MM.1S (cell line): ENCODE results near the gene CCDC192.

Experiments
- DNase-seq: peaks from one replicate; pipeline ENCODE4 v3.0.0-alpha.2; 2015
- H2AFZ ChIP-seq: fragments of 300-600 bp; sonication (generic); 2 replicates; pipeline ENCODE4 v1.6.0; 2016; ENCODE audit warnings: antibody characterized with exemption, low read length
- H3F3A ChIP-seq: fragments of 300-600 bp; sonication (generic); 2 replicates; pipeline ENCODE4 v1.6.1; 2016; ENCODE audit warnings: mild to moderate bottlenecking, antibody characterized with exemption, low read length, moderate library complexity, mixed read lengths; ENCODE audit not compliant: insufficient read depth
- H3K27ac ChIP-seq: fragments of 300-600 bp; sonication (generic); 2 replicates; pipeline ENCODE4 v1.5.1; 2016; ENCODE audit warnings: mild to moderate bottlenecking, low read length
- H3K27me3 ChIP-seq: fragments of 300-600 bp; sonication (generic); replicated peaks from 2 replicates; pipeline ENCODE4 v1.6.0; 2016; ENCODE audit warnings: low read length; ENCODE audit not compliant: insufficient read depth
- H3K36me3 ChIP-seq: fragments of 300-600 bp; sonication (generic); replicated peaks from 2 replicates; pipeline ENCODE4 v1.6.1; 2016; ENCODE audit warnings: mild to moderate bottlenecking, low read length, mixed read lengths; ENCODE audit not compliant: insufficient read depth
- H3K4me1 ChIP-seq: fragments of 300-600 bp; sonication (generic); 2 replicates; pipeline ENCODE4 v1.6.1; 2016; ENCODE audit warnings: low read length, mixed read lengths
- H3K4me2 ChIP-seq: fragments of 300-600 bp; sonication (generic); 2 replicates; pipeline ENCODE4 v1.6.0; 2016; ENCODE audit warnings: low read depth, low read length
- H3K4me3 ChIP-seq: fragments of 300-600 bp; sonication (generic); 2 replicates; pipeline ENCODE4 v1.5.1; 2016; ENCODE audit warnings: low read length, mixed read lengths
- H3K79me2 ChIP-seq: fragments of 300-600 bp; sonication (generic); 2 replicates; pipeline ENCODE4 v1.6.1; 2016; ENCODE audit warnings: mixed run types, low read length, mixed read lengths
- H3K9ac ChIP-seq: fragments of 300-600 bp; sonication (generic); 2 replicates; pipeline ENCODE4 v1.6.1; 2016; ENCODE audit warnings: low read length, mixed read lengths
- H3K9me2 ChIP-seq: fragments of 300-600 bp; sonication (generic); replicated peaks from 2 replicates; pipeline ENCODE4 v1.6.1; 2016; ENCODE audit warnings: mild to moderate bottlenecking, low read length, mixed read lengths; ENCODE audit not compliant: insufficient read depth
- H3K9me3 ChIP-seq: fragments of 300-600 bp; sonication (generic); replicated peaks from 2 replicates; pipeline ENCODE4 v1.6.1; 2016; ENCODE audit warnings: mild to moderate bottlenecking, low read length, mixed read lengths; ENCODE audit not compliant: insufficient read depth
- H4K20me1 ChIP-seq: fragments of 300-600 bp; sonication (generic); 2 replicates; pipeline ENCODE4 v1.6.1; 2016; ENCODE audit warnings: mild to moderate bottlenecking, low read length, moderate library complexity, mixed read lengths; ENCODE audit not compliant: insufficient read depth
- EZH2 ChIP-seq: fragments of 300-600 bp; sonication (generic); optimal IDR thresholded peaks from 2 replicates; pipeline ENCODE3; 2017; ENCODE audit warnings: low read depth, mild to moderate bottlenecking, antibody characterized with exemption, low read length, mixed read lengths
- EZH2phosphoT487 ChIP-seq: fragments of 300-600 bp; sonication (generic); IDR thresholded peaks from 2 replicates; pipeline ENCODE4 v1.6.1; 2018; ENCODE audit warnings: antibody characterized with exemption, low read length
- TF ChIP-seq, protein P1 (sequence below): fragments of 300-600 bp; sonication (generic); IDR thresholded peaks from 2 replicates; pipeline ENCODE4 v1.5.1; 2016; ENCODE audit warnings: antibody characterized with exemption, low read length, mixed read lengths

Gene CCDC192

DNA sequence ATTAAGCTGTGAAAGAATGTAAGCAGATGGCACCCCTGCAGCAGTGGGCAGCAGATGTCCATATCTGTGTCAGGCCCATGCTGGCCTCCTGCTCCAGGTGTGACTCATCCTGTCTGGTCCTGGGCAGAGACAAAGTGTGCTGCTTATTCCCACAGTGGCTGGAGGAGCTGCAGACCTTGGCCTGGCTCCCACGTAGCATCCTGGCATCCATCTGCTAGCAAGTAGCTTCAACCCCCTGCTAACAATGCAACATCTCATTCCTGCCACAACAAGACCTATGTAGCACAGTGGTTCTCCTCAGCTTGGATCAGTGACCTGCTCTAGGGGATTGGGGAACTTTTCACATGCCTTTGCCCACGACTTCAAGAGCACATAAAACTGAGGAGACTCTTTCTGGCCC lies 254.0 kb downstream of the CCDC192 start:
- no peak for TF ChIP-seq EZH2phosphoT487
- Histone ChIP-seq H3K36me3 (no peaks in the 10 kb centered on the region), H3K9me3 (no peaks in the 10 kb centered on the region), H3K4me3 (no peak overlapping the region), H3K9me2 (no peaks in the 10 kb centered on the region), H3K4me1 (peaks cover 30% of the 10 kb centered on the region), H3K79me2 (no peaks in the 10 kb centered on the region), H3K27ac (no peak overlapping the region), H3F3A (0 out of 2 replicates have a peak, but pooled peaks cover 3% of the 10 kb centered on the region), H3K9ac (no peak overlapping the region), H4K20me1 (no peaks in the 10 kb centered on the region), H2AFZ (no peak overlapping the region), H3K27me3 (no peaks in the 10 kb centered on the region), H3K4me2 (no peak overlapping the region)
- no peak for DNase-seq

DNA sequence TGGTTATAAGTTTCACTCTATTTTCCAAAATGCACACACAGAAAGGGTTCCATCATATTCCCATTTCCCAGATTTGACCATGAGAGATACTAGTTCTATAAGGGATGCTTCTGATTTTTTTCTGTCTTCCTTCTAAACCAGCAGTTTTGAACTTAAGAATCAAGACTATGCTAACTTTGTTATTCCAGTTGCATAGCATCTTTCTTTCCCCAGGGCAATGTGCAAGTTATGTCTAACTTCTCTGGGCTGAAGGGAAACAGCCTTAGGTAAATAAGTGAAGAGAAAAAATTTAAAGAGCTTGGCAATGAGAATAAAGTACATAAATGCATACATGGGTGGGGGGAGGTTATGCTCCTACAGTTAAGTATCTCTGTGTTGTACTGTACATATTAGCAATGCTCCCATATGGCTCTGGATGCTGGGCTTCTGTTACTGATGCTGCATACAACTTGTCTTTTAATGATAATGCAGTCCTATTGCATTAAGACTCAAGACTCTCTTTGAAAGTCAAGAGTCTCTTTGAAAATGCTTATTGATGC lies 254.6 kb downstream of the CCDC192 start:
- H2AFZ ChIP-seq = no peak overlapping the region
- peaks cover 34% of the 10 kb centered on the region for H3K4me1 ChIP-seq
- no peaks in the 10 kb centered on the region for H3K36me3 ChIP-seq
- no peaks in the 10 kb centered on the region for H3K27me3 ChIP-seq
- no peaks in the 10 kb centered on the region for H4K20me1 ChIP-seq
- 0 out of 2 replicates have a peak, but pooled peaks cover 3% of the 10 kb centered on the region for H3F3A ChIP-seq
- no peak overlapping the region for H3K9ac ChIP-seq
- no peak overlapping the region for H3K4me2 ChIP-seq
- no peaks in the 10 kb centered on the region for H3K9me3 ChIP-seq
- TF ChIP-seq EZH2 (no peak), EZH2phosphoT487 (no peak)
- TF ChIP-seq, protein P1, sequence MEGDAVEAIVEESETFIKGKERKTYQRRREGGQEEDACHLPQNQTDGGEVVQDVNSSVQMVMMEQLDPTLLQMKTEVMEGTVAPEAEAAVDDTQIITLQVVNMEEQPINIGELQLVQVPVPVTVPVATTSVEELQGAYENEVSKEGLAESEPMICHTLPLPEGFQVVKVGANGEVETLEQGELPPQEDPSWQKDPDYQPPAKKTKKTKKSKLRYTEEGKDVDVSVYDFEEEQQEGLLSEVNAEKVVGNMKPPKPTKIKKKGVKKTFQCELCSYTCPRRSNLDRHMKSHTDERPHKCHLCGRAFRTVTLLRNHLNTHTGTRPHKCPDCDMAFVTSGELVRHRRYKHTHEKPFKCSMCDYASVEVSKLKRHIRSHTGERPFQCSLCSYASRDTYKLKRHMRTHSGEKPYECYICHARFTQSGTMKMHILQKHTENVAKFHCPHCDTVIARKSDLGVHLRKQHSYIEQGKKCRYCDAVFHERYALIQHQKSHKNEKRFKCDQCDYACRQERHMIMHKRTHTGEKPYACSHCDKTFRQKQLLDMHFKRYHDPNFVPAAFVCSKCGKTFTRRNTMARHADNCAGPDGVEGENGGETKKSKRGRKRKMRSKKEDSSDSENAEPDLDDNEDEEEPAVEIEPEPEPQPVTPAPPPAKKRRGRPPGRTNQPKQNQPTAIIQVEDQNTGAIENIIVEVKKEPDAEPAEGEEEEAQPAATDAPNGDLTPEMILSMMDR = no peak
- no peaks in the 10 kb centered on the region for H3K79me2 ChIP-seq
- H3K27ac ChIP-seq = no peak overlapping the region
- DNase-seq = no peak
- no peak overlapping the region for H3K4me3 ChIP-seq
- H3K9me2 ChIP-seq = no peaks in the 10 kb centered on the region

- Histone ChIP-seq H3K4me1 (peaks cover 34% of the 10 kb centered on the region), H3K9me3 (no peaks in the 10 kb centered on the region), H3K9me2 (no peaks in the 10 kb centered on the region), H3K79me2 (no peaks in the 10 kb centered on the region), H3K36me3 (no peaks in the 10 kb centered on the region), H3K27me3 (no peaks in the 10 kb centered on the region), H3K27ac (no peak overlapping the region), H4K20me1 (no peaks in the 10 kb centered on the region), H3K4me2 (no peak overlapping the region), H3K4me3 (no peak overlapping the region), H2AFZ (no peak overlapping the region), H3K9ac (no peak overlapping the region), H3F3A (0 out of 2 replicates have a peak, but pooled peaks cover 3% of the 10 kb centered on the region)
- TF ChIP-seq EZH2 = no peak
- TF ChIP-seq, protein P1 = no peak
- no peak for TF ChIP-seq EZH2phosphoT487
- DNase-seq = no peak
These were observed 255.3 kb downstream of the CCDC192 start for GRCh38 chr5:127958421-127959011.

DNA sequence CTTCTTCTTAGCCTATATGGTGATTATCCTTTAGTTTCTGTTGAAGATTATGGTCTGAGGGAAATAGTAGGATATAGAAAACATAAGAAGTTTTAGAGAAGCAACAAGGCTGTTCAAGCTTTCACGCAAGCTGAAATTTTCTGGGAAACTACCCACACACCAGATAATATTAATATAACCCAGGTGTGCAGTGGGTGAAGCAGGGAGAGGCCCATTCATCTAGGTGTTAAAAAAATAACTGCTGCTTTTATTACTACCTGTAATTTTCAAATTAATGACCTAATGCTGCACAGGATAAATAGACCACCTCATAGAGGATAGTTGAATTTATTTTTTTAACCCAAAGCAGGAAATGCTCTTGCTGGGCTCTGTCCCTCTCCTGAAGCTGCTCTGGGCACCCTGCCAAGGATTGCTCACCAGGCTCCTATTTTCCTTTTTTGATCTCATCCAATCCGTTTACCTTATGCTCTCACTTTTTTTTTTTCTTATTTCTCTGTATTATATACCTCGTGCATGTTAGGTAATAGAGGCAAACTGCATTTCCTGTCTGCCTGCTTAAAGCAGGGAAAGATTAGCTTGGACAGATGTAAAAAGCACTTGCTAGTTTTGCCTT lies 256.1 kb downstream of the CCDC192 start:
- Histone ChIP-seq H3K9me2 (no peaks in the 10 kb centered on the region), H3F3A (0 out of 2 replicates have a peak, but pooled peaks cover 3% of the 10 kb centered on the region), H3K9ac (no peak overlapping the region), H3K9me3 (no peaks in the 10 kb centered on the region), H2AFZ (no peak overlapping the region), H3K27ac (no peak overlapping the region), H3K36me3 (no peaks in the 10 kb centered on the region), H3K4me1 (peaks cover 34% of the 10 kb centered on the region), H3K4me2 (no peak overlapping the region), H3K4me3 (no peak overlapping the region), H3K79me2 (no peaks in the 10 kb centered on the region), H3K27me3 (no peaks in the 10 kb centered on the region), H4K20me1 (no peaks in the 10 kb centered on the region)
- no peak for DNase-seq
- TF ChIP-seq EZH2 (no peak), EZH2phosphoT487 (no peak)
- TF ChIP-seq, protein P1 = no peak
